K562 (cell line): ENCODE results near the gene DCAF4. TPM values are rescaled to one million over a fixed set of nuclear protein-coding genes. Genes with fewer than 3 reads are reported as not detected.

ENCODE experiments used
- ATAC-seq: fragments of 200-7000 bp; cut with Tn5 transposase; 3 replicates; pipeline ENCODE4 v1.9.1; 2020; ENCODE audit warnings: moderate library complexity
- BruUV-seq: library from RNA; stranded (reverse); fragments of 400-500 nt; replicated peaks from 2 replicates; lab custom pipeline; 2021; lab: Mats Ljungman, UMichigan
- CTCF ChIA-PET: fragments of 300-600 bp; formaldehyde crosslinking; extraction: SDS; loops from one replicate; lab custom pipeline; 2021; ENCODE audit warnings: low intra/inter-chr PET ratio; lab: Yijun Ruan, JAX
- POLR2A ChIA-PET: fragments of 300-600, 350-650 bp; sonication (Branson Sonifier 250); formaldehyde crosslinking; extraction: SDS; loops from one replicate; lab custom pipeline; 2021; ENCODE audit warnings: antibody characterized with exemption, inconsistent platforms; lab: Yijun Ruan, JAX
- DNase-seq, 4 experiments: peaks; one replicate each; pipeline versions ENCODE4 v3.0.0 to v3.0.0-alpha.2; 2011 to 2018; ENCODE audit warnings: low spot score in 3 of 4, mixed read lengths in 3 of 4; ENCODE audit errors: extremely low read depth in 1 of 4
- FAIRE-seq: peaks from 2 replicates; lab custom pipeline; 2011; peaks lifted over from hg19 to GRCh38; lab: Jason Lieb, UNC
- H2AFZ ChIP-seq: 2 replicates; pipeline ENCODE4 v1.6.0; 2011; ENCODE audit warnings: low read depth, low read length, control low read depth, inconsistent platforms
- H3K27ac ChIP-seq: fragments of 200-600 bp; 3 replicates; pipeline ENCODE4 v1.8.0; 2011; ENCODE audit warnings: low read depth, mild to moderate bottlenecking, control low read depth, inconsistent platforms, low read length, moderate library complexity, mixed read lengths; ENCODE audit errors: extremely low read depth
- H3K27me3 ChIP-seq, 2 experiments: fragments of 300-600 bp in 1 of 2; 2 replicates in 1 of 2; 3 replicates in 1 of 2; pipeline versions ENCODE4 v1.6.0 to v1.8.0; 2011; ENCODE audit warnings: inconsistent platforms in 2 of 2, low read length in 2 of 2, mild to moderate bottlenecking in 1 of 2, mixed read lengths in 1 of 2, moderate library complexity in 1 of 2; ENCODE audit not compliant: control insufficient read depth in 2 of 2, insufficient read depth in 2 of 2
- H3K36me3 ChIP-seq: fragments of 300-600 bp; 3 replicates; pipeline ENCODE4 v1.8.0; 2011; ENCODE audit warnings: mild to moderate bottlenecking, low read length, inconsistent platforms; ENCODE audit not compliant: control insufficient read depth, insufficient read depth
- H3K4me1 ChIP-seq, 2 experiments: fragments of 200-600 bp in 1 of 2; replicated peaks in 1 of 2; 2 replicates in 1 of 2; 3 replicates in 1 of 2; pipeline versions ENCODE4 v1.5.1 to v1.8.0; 2011; ENCODE audit warnings: inconsistent platforms in 2 of 2, low read length in 2 of 2, mild to moderate bottlenecking in 1 of 2, mixed read lengths in 1 of 2, moderate library complexity in 1 of 2; ENCODE audit not compliant: control insufficient read depth in 2 of 2, insufficient read depth in 2 of 2
- H3K4me2 ChIP-seq: 2 replicates; pipeline ENCODE4 v1.6.1; 2011; ENCODE audit warnings: low read length, control low read depth, inconsistent platforms, mixed read lengths; ENCODE audit not compliant: insufficient read depth
- H3K4me3 ChIP-seq: fragments of 200-600 bp; sonication (generic), shearing (Covaris generic); 2 replicates; pipeline ENCODE4 v1.5.1; 2016; ENCODE audit warnings: control low read depth, inconsistent platforms
- H3K79me2 ChIP-seq: fragments of 200-600 bp; 3 replicates; pipeline ENCODE4 v1.8.0; 2011; ENCODE audit warnings: low read length, inconsistent platforms; ENCODE audit not compliant: control insufficient read depth, insufficient read depth
- H3K9ac ChIP-seq, 2 experiments: 2 replicates each; pipeline versions ENCODE4 v1.6.0 to v1.6.1; 2011; ENCODE audit warnings: low read depth in 2 of 2, low read length in 2 of 2, control low read depth in 1 of 2, inconsistent platforms in 1 of 2, mild to moderate bottlenecking in 1 of 2, mixed read lengths in 1 of 2; ENCODE audit not compliant: insufficient read depth in 1 of 2
- H3K9me1 ChIP-seq: one replicate; pipeline ENCODE4 v1.6.0; 2011; ENCODE audit warnings: inconsistent platforms, mild to moderate bottlenecking, low read length, moderate library complexity; ENCODE audit not compliant: control insufficient read depth, insufficient read depth
- H3K9me3 ChIP-seq: replicated peaks from 2 replicates; pipeline ENCODE4 v1.5.1; 2011; ENCODE audit warnings: low read depth, low read length, inconsistent platforms; ENCODE audit not compliant: control insufficient read depth, insufficient read depth
- H4K20me1 ChIP-seq: replicated peaks from 2 replicates; pipeline ENCODE4 v1.6.1; 2011; ENCODE audit warnings: low read length, inconsistent platforms, mixed read lengths; ENCODE audit not compliant: control insufficient read depth, insufficient read depth
- CHD2 ChIP-seq: IDR thresholded peaks from 2 replicates; pipeline ENCODE4 v1.6.1; 2011; ENCODE audit warnings: low read depth, low read length
- EHMT2 ChIP-seq: fragments of 450-650 bp; IDR thresholded peaks from 2 replicates; pipeline ENCODE4 v1.6.1; 2018; ENCODE audit warnings: antibody characterized with exemption
- FOXK2 ChIP-seq, 2 experiments: fragments of 450-650 bp; IDR thresholded peaks in 1 of 2; conservative IDR thresholded peaks in 1 of 2; 2 replicates each; pipeline ENCODE4 v1.6.1; 2016; ENCODE audit warnings: low read depth in 2 of 2, mild to moderate bottlenecking in 1 of 2
- PRMT5 ChIP-seq: sonication (generic); formaldehyde crosslinking; IDR thresholded peaks from 2 replicates; pipeline ENCODE4 v1.5.0; 2020; ENCODE audit warnings: missing genetic modification reagents
- RUNX1 ChIP-seq: sonication (generic); IDR thresholded peaks from 2 replicates; pipeline ENCODE4 v1.6.1; 2016; ENCODE audit warnings: antibody characterized with exemption, low read depth
- SMARCB1 ChIP-seq: IDR thresholded peaks from 2 replicates; pipeline ENCODE4 v1.6.1; 2011; ENCODE audit warnings: improper control_type of control experiment, low read depth; ENCODE audit not compliant: insufficient read length
- SMC3 ChIP-seq: conservative IDR thresholded peaks from 2 replicates; pipeline ENCODE4 v1.6.1; 2011; ENCODE audit warnings: low read depth, low read length, improper control_type of control experiment; ENCODE audit not compliant: insufficient read depth
- ZNF282 ChIP-seq: sonication (generic); formaldehyde crosslinking; IDR thresholded peaks from 2 replicates; pipeline ENCODE4 v1.8.1; 2023; ENCODE audit warnings: missing genetic modification reagents
- ZSCAN32 ChIP-seq: fragments of 450-650 bp; formaldehyde crosslinking; IDR thresholded peaks from 2 replicates; pipeline ENCODE4 v1.4.0; 2020; ENCODE audit warnings: mild to moderate bottlenecking, moderate library complexity
- WGBS: fragments of 100-300 bp; shearing (Covaris generic); methylation state at CpG from one replicate; pipeline ENCODE4 v1.1.6; 2016; ENCODE audit warnings: low coverage, mixed read lengths; ENCODE audit not compliant: insufficient coverage; ENCODE audit errors: missing lambda C conversion rate; 5-methylcytosine and 5-hydroxymethylcytosine counted together
- in situ Hi-C: fragments of 300-500 bp; cut with MboI; formaldehyde crosslinking; loops from 4 replicates; pipeline ENCODE4 v1.15.0; 2018; ENCODE audit warnings: inconsistent platforms, mixed read lengths
- intact Hi-C: fragments of 100-400 bp; cut with micrococcal nuclease; formaldehyde crosslinking; loops from 2 replicates; pipeline ENCODE4 v1.14.2; 2022
- polyA plus RNA-seq, 8 experiments: library from polyadenylated mRNA; depleted of rRNA in 4 of 8; stranded (reverse) in 5 of 8; unstranded in 3 of 8; fragments of >200 nt; fragmentation: Nextera tagmentation in 2 of 8; fragmentation: Illumina TruSeq in 1 of 8; extraction: Ambion mirVana in 2 of 8; extraction: Trizol in 1 of 8; gene quantifications; 2 replicates each; pipeline versions ENCODE4 v1.2.1 to v1.2.3, GENCODE V29; 2011 to 2014; ENCODE audit warnings: inconsistent platforms in 1 of 8, missing spikeins in 1 of 8
- total RNA-seq, 7 experiments: library from RNA; depleted of rRNA in 6 of 7; stranded (reverse); fragments of >200 nt in 6 of 7; fragmentation: Illumina TruSeq in 2 of 7; extraction: Trizol in 2 of 7; gene quantifications; 2 replicates each; pipeline versions ENCODE4 v1.2.1 to v1.2.3, GENCODE V29; 2011 to 2021; ENCODE audit warnings: low replicate concordance in 1 of 7
- TF ChIP-seq, protein P1 (sequence below): sonication (generic); formaldehyde crosslinking; IDR thresholded peaks from 2 replicates; pipeline ENCODE4 v1.8.1; 2023; ENCODE audit warnings: mild to moderate bottlenecking, missing genetic modification reagents
- TF ChIP-seq, protein P2 (sequence below): fragments of 450-650 bp; IDR thresholded peaks from 2 replicates; pipeline ENCODE4 v1.6.1; 2017; ENCODE audit warnings: mild to moderate bottlenecking, moderate library complexity

Gene DCAF4
- total and polyA plus RNA-seq, 9 of the 15 experiments (the other 6 are each of a cell fraction or from before 2014, with no cell fraction given), result 2.7 to 49.2 (median 22.9) TPM

DNA sequence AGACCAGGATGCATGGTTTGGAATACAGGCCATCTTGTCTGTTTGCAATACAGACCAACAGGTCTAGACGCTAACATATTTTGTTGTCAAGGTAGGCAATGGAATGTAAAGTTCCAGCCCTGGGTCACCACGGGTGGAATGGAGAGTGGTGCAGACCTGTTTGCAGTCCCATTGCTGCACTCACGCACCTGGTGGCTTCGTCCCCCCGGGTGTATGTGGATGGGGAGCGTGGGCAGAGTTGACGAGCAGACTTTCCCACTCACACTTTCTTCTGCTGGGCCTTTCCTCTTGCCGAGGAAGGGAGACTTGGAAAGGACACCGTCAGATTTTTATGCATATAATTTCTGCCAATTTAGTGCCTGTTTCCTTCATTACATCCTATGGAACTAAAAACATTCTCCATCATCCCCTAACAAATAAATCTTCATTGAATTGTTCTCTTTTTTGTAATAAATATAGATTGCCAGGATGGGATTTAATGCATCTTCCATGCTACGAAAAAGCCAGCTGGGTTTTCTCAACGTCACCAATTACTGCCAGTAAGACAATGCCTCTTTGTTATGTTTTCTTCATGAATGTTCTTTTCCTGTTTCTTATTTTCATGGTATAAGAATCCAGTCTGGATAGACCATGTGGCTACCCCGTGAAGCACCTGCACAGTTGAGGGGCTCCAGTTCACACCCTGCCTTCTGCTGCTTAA is 15.2 kb downstream of the DCAF4 start:
- no peak overlapping the region for H3K4me2 ChIP-seq
- in situ Hi-C loops, result no loop called here
- no peaks in the 10 kb centered on the region; a peak in 2 of 5 replicates for H3K4me1 ChIP-seq
- H3K79me2 ChIP-seq, result peaks cover 7% of the 10 kb centered on the region; the same call in 2 of the 3 replicates
- H3K27me3 ChIP-seq, result no peaks in the 10 kb centered on the region
- peaks cover 71% of the 10 kb centered on the region; the same call in 2 of the 3 replicates for H3K36me3 ChIP-seq
- no peak for ATAC-seq
- no peaks in the 10 kb centered on the region for H4K20me1 ChIP-seq
- H3K9me3 ChIP-seq, result no peaks in the 10 kb centered on the region
- H3K27ac ChIP-seq, result no peak overlapping the region
- intact Hi-C loops, result no loop called here
- CTCF ChIA-PET, result no interaction called here
- WGBS, result 86% methylated on average over 7 of the region's 12 CpGs
- POLR2A ChIA-PET, result interaction anchor here (1.6 kb wide), 1 partner anchor 21 kb away, joined by 4 read pairs; no protein-coding TSS in a partner anchor
- no peak for DNase-seq
- FAIRE-seq, result no peak
- no peak overlapping the region for H2AFZ ChIP-seq
- no TSS peak for BruUV-seq
- H3K9me1 ChIP-seq, result no peaks in the 10 kb centered on the region
- no peak for TF ChIP-seq FOXK2 (conservative IDR thresholded peaks at IDR 0.05 in 1 of 2, IDR thresholded peaks at IDR 0.05 in 1 of 2; ENCODE audit: low read depth in 2 of 2)
- no peak for TF ChIP-seq ZSCAN32 (CRISPR knock-in tag)
- TF ChIP-seq ZNF282 (CRISPR knock-in tag), result no peak
- TF ChIP-seq CHD2, result no peak
- no peak for TF ChIP-seq PRMT5 (CRISPR knock-in tag)
- TF ChIP-seq EHMT2, result no peak
- TF ChIP-seq, protein P1, sequence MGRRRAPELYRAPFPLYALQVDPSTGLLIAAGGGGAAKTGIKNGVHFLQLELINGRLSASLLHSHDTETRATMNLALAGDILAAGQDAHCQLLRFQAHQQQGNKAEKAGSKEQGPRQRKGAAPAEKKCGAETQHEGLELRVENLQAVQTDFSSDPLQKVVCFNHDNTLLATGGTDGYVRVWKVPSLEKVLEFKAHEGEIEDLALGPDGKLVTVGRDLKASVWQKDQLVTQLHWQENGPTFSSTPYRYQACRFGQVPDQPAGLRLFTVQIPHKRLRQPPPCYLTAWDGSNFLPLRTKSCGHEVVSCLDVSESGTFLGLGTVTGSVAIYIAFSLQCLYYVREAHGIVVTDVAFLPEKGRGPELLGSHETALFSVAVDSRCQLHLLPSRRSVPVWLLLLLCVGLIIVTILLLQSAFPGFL (CRISPR knock-in tag), result no peak
- no peak for TF ChIP-seq SMC3
- TF ChIP-seq, protein P2, sequence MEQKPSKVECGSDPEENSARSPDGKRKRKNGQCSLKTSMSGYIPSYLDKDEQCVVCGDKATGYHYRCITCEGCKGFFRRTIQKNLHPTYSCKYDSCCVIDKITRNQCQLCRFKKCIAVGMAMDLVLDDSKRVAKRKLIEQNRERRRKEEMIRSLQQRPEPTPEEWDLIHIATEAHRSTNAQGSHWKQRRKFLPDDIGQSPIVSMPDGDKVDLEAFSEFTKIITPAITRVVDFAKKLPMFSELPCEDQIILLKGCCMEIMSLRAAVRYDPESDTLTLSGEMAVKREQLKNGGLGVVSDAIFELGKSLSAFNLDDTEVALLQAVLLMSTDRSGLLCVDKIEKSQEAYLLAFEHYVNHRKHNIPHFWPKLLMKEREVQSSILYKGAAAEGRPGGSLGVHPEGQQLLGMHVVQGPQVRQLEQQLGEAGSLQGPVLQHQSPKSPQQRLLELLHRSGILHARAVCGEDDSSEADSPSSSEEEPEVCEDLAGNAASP, result no peak
- no peak for TF ChIP-seq RUNX1
- no peak for TF ChIP-seq SMARCB1
- no peak overlapping the region; a peak in 1 of 4 replicates for H3K9ac ChIP-seq
- H3K4me3 ChIP-seq, result no peak overlapping the region
